Measurements from ENCODE around the gene SLC29A1. TPM values are rescaled to one million over a fixed set of nuclear protein-coding genes. Genes with fewer than 3 reads are reported as not detected.

Gene SLC29A1
- total and polyA plus RNA-seq, 2 of the 8 experiments (the other 6 are each of a cell fraction or from before 2014, with no cell fraction given) = 187 to 558 TPM

DNA sequence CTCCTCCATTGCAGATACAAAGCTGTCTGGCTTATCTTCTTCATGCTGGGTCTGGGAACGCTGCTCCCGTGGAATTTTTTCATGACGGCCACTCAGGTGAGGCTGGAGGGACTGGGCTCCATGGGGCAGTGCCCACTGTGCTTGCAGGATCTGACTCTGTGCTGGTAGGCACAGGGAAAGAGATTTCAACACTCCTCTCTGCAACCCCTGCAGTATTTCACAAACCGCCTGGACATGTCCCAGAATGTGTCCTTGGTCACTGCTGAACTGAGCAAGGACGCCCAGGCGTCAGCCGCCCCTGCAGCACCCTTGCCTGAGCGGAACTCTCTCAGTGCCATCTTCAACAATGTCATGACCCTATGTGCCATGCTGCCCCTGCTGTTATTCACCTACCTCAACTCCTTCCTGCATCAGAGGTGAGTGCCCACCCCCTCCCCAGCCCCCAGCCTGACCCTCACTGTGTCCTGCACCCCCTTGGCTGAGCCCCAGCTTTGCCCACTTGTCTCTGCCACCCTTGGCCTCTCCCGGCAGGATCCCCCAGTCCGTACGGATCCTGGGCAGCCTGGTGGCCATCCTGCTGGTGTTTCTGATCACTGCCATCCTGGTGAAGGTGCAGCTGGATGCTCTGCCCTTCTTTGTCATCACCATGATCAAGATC lies 6.1 kb downstream of the SLC29A1 start:
- H3K4ac ChIP-seq (replicated peaks; ENCODE audit: insufficient read length, low read depth, low read length) = no peak overlapping the region
- 90% methylated on average over 11 of the region's 11 CpGs; no CpG with 5 or more reads in 1 of the 2 experiments for WGBS, 2 experiments (ENCODE audit: extremely low coverage in 1 of 2, insufficient coverage in 1 of 2, insufficient read length in 1 of 2, insufficient replicate concordance in 2 of 2, low coverage in 1 of 2, low lambda C conversion rate in 2 of 2, missing lambda C conversion rate in 1 of 2)
- H3K79me1 ChIP-seq (ENCODE audit: low read depth, low read length) = peaks cover 29% of the 10 kb centered on the region
- DNase-seq (ENCODE audit: low read depth in 1 of 2, low spot score in 2 of 2) = no peak
- no peak overlapping the region for H2BK15ac ChIP-seq (ENCODE audit: low read length)
- no peaks in the 10 kb centered on the region for H3K27me3 ChIP-seq (replicated peaks in 1 of 4; ENCODE audit: control insufficient read depth in 3 of 4, extremely low read depth in 1 of 4, insufficient read depth in 3 of 4, low read length in 3 of 4)
- POLR2A ChIA-PET (ENCODE audit: partially characterized antibody) = interaction anchor here (1.0 to 21.0 kb wide), 7 partner anchors 8 to 49 kb away, joined by 3 to 477 read pairs (median 4); partner anchors contain the start of genes HSP90AB1, MYMX and SLC35B2
- H3K27ac ChIP-seq (ENCODE audit: low read depth, low read length) = no peak overlapping the region
- H4K5ac ChIP-seq (ENCODE audit: insufficient read length, low read depth, low read length) = no peak overlapping the region
- CTCF ChIA-PET (ENCODE audit: partially characterized antibody) = interaction anchor here (0.9 to 19.4 kb wide), 8 partner anchors 13 to 130 kb away, joined by 3 to 287 read pairs (median 4); no protein-coding TSS in a partner anchor
- H3K36me3 ChIP-seq (ENCODE audit: control insufficient read depth in 2 of 4, insufficient read depth in 4 of 4, low read length in 3 of 4) = peaks cover 26 to 58% (median 45%) of the 10 kb centered on the region in 4 experiments
- no peak overlapping the region for H4K91ac ChIP-seq (replicated peaks; ENCODE audit: insufficient read length, low read length)
- H3K23ac ChIP-seq (ENCODE audit: insufficient read length) = no peak overlapping the region
- peaks cover 9 to 42% of the 10 kb centered on the region in 2 experiments; a peak in 3 of 4 replicates for H3K79me2 ChIP-seq (ENCODE audit: control insufficient read depth in 1 of 2, insufficient read depth in 2 of 2, low read length in 2 of 2)
- H3K9ac ChIP-seq (replicated peaks in 1 of 4; ENCODE audit: extremely low read depth in 1 of 4, low read depth in 3 of 4, low read length in 3 of 4) = no peak overlapping the region
- H2BK120ac ChIP-seq (replicated peaks; ENCODE audit: low read depth, low read length) = no peak overlapping the region
- no peak overlapping the region for H4K8ac ChIP-seq (ENCODE audit: extremely low read depth, insufficient read depth, low read length)
- FAIRE-seq = no peak
- no peak overlapping the region for H3K56ac ChIP-seq (replicated peaks; ENCODE audit: insufficient read length, low read depth, low read length)
- H3K23me2 ChIP-seq (ENCODE audit: low read depth, low read length) = peaks cover 3% of the 10 kb centered on the region; the same call in 1 of the 2 replicates
- no peak overlapping the region for H2AFZ ChIP-seq (ENCODE audit: low read length)
- no peaks in the 10 kb centered on the region for H3K9me3 ChIP-seq (ENCODE audit: insufficient read depth in 2 of 2, low read depth in 1 of 2, low read length in 1 of 2)
- no peak overlapping the region for H2AK5ac ChIP-seq (ENCODE audit: low read depth, low read length)
- no peak overlapping the region; the same call in 1 of the 2 replicates for H2BK5ac ChIP-seq (ENCODE audit: low read depth, low read length)
- no peak overlapping the region for H3K4me2 ChIP-seq (ENCODE audit: insufficient read depth in 1 of 2, low read depth in 2 of 2, low read length in 2 of 2)
- peaks cover 33 to 46% of the 10 kb centered on the region in 2 experiments for H4K20me1 ChIP-seq (replicated peaks in 1 of 2; ENCODE audit: control insufficient read depth in 1 of 2, insufficient read depth in 2 of 2, low read length in 2 of 2)
- no peak overlapping the region for H2BK12ac ChIP-seq (ENCODE audit: low read depth, low read length)
- no peak overlapping the region for H3K4me3 ChIP-seq (ENCODE audit: extremely low read depth in 1 of 4, insufficient read depth in 2 of 4, low read depth in 3 of 4, low read length in 4 of 4)
- H3K18ac ChIP-seq (ENCODE audit: extremely low read depth, low read length) = no peak overlapping the region
- no peak overlapping the region for H3K14ac ChIP-seq (ENCODE audit: insufficient read length)
- no peak overlapping the region for H2BK20ac ChIP-seq (ENCODE audit: low read length)
- peaks cover 9 to 32% (median 22%) of the 10 kb centered on the region in 4 experiments for H3K4me1 ChIP-seq (replicated peaks in 1 of 4; ENCODE audit: control insufficient read depth in 3 of 4, insufficient read depth in 4 of 4, low read length in 3 of 4)
- no peak for TF ChIP-seq CEBPB (IDR thresholded peaks at IDR 0.05; ENCODE audit: low read depth, low read length)
- no peak for TF ChIP-seq SIRT6 (IDR thresholded peaks at IDR 0.05; ENCODE audit: low read length)
- TF ChIP-seq EGR1 (IDR thresholded peaks at IDR 0.05; ENCODE audit: borderline replicate concordance, low read depth, low read length) = no peak
- TF ChIP-seq, protein P1, sequence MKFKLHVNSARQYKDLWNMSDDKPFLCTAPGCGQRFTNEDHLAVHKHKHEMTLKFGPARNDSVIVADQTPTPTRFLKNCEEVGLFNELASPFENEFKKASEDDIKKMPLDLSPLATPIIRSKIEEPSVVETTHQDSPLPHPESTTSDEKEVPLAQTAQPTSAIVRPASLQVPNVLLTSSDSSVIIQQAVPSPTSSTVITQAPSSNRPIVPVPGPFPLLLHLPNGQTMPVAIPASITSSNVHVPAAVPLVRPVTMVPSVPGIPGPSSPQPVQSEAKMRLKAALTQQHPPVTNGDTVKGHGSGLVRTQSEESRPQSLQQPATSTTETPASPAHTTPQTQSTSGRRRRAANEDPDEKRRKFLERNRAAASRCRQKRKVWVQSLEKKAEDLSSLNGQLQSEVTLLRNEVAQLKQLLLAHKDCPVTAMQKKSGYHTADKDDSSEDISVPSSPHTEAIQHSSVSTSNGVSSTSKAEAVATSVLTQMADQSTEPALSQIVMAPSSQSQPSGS (IDR thresholded peaks at IDR 0.05; ENCODE audit: low read length) = no peak
- TF ChIP-seq, protein P2, sequence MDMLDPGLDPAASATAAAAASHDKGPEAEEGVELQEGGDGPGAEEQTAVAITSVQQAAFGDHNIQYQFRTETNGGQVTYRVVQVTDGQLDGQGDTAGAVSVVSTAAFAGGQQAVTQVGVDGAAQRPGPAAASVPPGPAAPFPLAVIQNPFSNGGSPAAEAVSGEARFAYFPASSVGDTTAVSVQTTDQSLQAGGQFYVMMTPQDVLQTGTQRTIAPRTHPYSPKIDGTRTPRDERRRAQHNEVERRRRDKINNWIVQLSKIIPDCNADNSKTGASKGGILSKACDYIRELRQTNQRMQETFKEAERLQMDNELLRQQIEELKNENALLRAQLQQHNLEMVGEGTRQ (IDR thresholded peaks at IDR 0.05; ENCODE audit: low read length) = no peak
- TF ChIP-seq TAF7 (optimal IDR thresholded peaks at IDR 0.05; ENCODE audit: borderline replicate concordance, low read depth, low read length) = no peak
- no peak for TF ChIP-seq BRCA1 (IDR thresholded peaks at IDR 0.05; ENCODE audit: low read depth, low read length)
- no peak for TF ChIP-seq SUZ12 (IDR thresholded peaks at IDR 0.05; ENCODE audit: low read length)
- TF ChIP-seq JUND (IDR thresholded peaks at IDR 0.05; ENCODE audit: low read length) = no peak
- no peak for TF ChIP-seq ZNF274 (IDR thresholded peaks at IDR 0.05; ENCODE audit: borderline replicate concordance, extremely low read depth, low read length)
